K562 (cell line): Measurements from ENCODE around the gene RASIP1. TPM values are rescaled to one million over a fixed set of nuclear protein-coding genes. Genes with fewer than 3 reads are reported as not detected.
A peak's percentile ranks its signal among the peaks of the same experiment; 100 is the strongest.

ENCODE experiments used
- CREM ChIP-seq: IDR thresholded peaks from 2 replicates; pipeline ENCODE4 v1.6.1; 2014; ENCODE audit warnings: antibody characterized with exemption, low read depth
- HIVEP1 ChIP-seq: fragments of 250-450 bp; sonication (Bioruptor Pico); IDR thresholded peaks from 2 replicates; pipeline ENCODE4 v1.4.0; 2020; ENCODE audit warnings: mild to moderate bottlenecking
- HNRNPL ChIP-seq: fragments of 200-400 bp; formaldehyde crosslinking; IDR thresholded peaks from 2 replicates; pipeline ENCODE4 v1.6.1; 2017; ENCODE audit warnings: low read depth, mild to moderate bottlenecking, low read length
- JUND ChIP-seq, 2 experiments: IDR thresholded peaks; 2 replicates in 1 of 2; 3 replicates in 1 of 2; pipeline ENCODE4 v1.6.1; 2011; ENCODE audit warnings: borderline replicate concordance in 2 of 2, low read depth in 2 of 2, low read length in 2 of 2, improper control_type of control experiment in 1 of 2, missing biosample characterization in 1 of 2, missing genetic modification characterization in 1 of 2, missing genetic modification reagents in 1 of 2
- MCM5 ChIP-seq: fragments of 450-650 bp; IDR thresholded peaks from 2 replicates; pipeline ENCODE4 v1.6.1; 2016; ENCODE audit warnings: low read depth
- NR2C1 ChIP-seq, 2 experiments: fragments of 450-650 bp; IDR thresholded peaks; 2 replicates each; pipeline ENCODE4 v1.6.1; 2017; ENCODE audit warnings: mild to moderate bottlenecking in 2 of 2, antibody characterized with exemption in 1 of 2, inconsistent platforms in 1 of 2, missing compliant biosample characterization in 1 of 2, missing genetic modification characterization in 1 of 2
- NUFIP1 ChIP-seq: fragments of 450-650 bp; IDR thresholded peaks from 2 replicates; pipeline ENCODE4 v1.6.1; 2018; ENCODE audit not compliant: partially characterized antibody
- PHF21A ChIP-seq: fragments of 450-650 bp; IDR thresholded peaks from 2 replicates; pipeline ENCODE4 v1.6.1; 2017; ENCODE audit warnings: low read depth, borderline replicate concordance
- POU5F1 ChIP-seq: fragments of 150-350 bp; IDR thresholded peaks from 2 replicates; pipeline ENCODE4 v1.6.1; 2014; ENCODE audit warnings: borderline replicate concordance, low read length, low read depth, mild to moderate bottlenecking; ENCODE audit not compliant: partially characterized antibody
- RBFOX2 ChIP-seq: fragments of 200-400 bp; formaldehyde crosslinking; IDR thresholded peaks from 2 replicates; pipeline ENCODE4 v1.6.1; 2017; ENCODE audit warnings: low read depth, mild to moderate bottlenecking, low read length, moderate library complexity
- SRF ChIP-seq, 2 experiments: fragments of 250-450, 450-650 bp in 1 of 2; sonication (Bioruptor Pico) in 1 of 2; sonication (generic) in 1 of 2; formaldehyde crosslinking; IDR thresholded peaks; 2 replicates each; pipeline versions ENCODE4 v1.5.0 to v1.5.1; 2020 to 2022; ENCODE audit warnings: mild to moderate bottlenecking in 1 of 2, missing genetic modification reagents in 1 of 2
- TFAP4 ChIP-seq: sonication (generic); formaldehyde crosslinking; IDR thresholded peaks from 2 replicates; pipeline ENCODE4 v1.8.0; 2022; ENCODE audit warnings: missing genetic modification reagents, mild to moderate bottlenecking, moderate library complexity, borderline replicate concordance
- ZBTB11 ChIP-seq, 3 experiments: fragments of 200-800 bp in 1 of 3; fragments of 250-450 bp in 1 of 3; fragments of 450-650 bp in 1 of 3; sonication (Bioruptor Pico) in 1 of 3; sonication (Bioruptor generic) in 1 of 3; formaldehyde crosslinking in 1 of 3; IDR thresholded peaks; 2 replicates each; pipeline versions ENCODE4 v1.6.1 to v1.8.0; 2016 to 2022; ENCODE audit warnings: mild to moderate bottlenecking in 2 of 3, missing genetic modification characterization in 2 of 3, missing compliant biosample characterization in 1 of 3, moderate library complexity in 1 of 3
- ZBTB49 ChIP-seq: sonication (generic); formaldehyde crosslinking; IDR thresholded peaks from 2 replicates; pipeline ENCODE4 v1.8.0; 2022; ENCODE audit warnings: missing genetic modification reagents, mild to moderate bottlenecking, borderline replicate concordance
- ZKSCAN8 ChIP-seq: fragments of 200-800 bp; sonication (Bioruptor generic); IDR thresholded peaks from 2 replicates; pipeline ENCODE4 v1.6.1; 2016; ENCODE audit warnings: missing genetic modification characterization, missing compliant biosample characterization
- ZNF143 ChIP-seq: sonication (generic); formaldehyde crosslinking; IDR thresholded peaks from 2 replicates; pipeline ENCODE4 v1.9.0; 2022; ENCODE audit warnings: mild to moderate bottlenecking, missing genetic modification reagents
- ZNF197 ChIP-seq: fragments of 200-800 bp; sonication (Bioruptor generic); IDR thresholded peaks from 2 replicates; pipeline ENCODE4 v1.6.1; 2016; ENCODE audit warnings: low read depth, missing genetic modification characterization, missing compliant biosample characterization
- ZNF644 ChIP-seq: fragments of 200-800 bp; sonication (Bioruptor generic); IDR thresholded peaks from 2 replicates; pipeline ENCODE4 v1.6.1; 2016; ENCODE audit warnings: low read depth, missing genetic modification characterization, missing compliant biosample characterization
- polyA plus RNA-seq, 8 experiments: library from polyadenylated mRNA; depleted of rRNA in 4 of 8; stranded (reverse) in 5 of 8; unstranded in 3 of 8; fragments of >200 nt; fragmentation: Nextera tagmentation in 2 of 8; fragmentation: Illumina TruSeq in 1 of 8; extraction: Ambion mirVana in 2 of 8; extraction: Trizol in 1 of 8; gene quantifications; 2 replicates each; pipeline versions ENCODE4 v1.2.1 to v1.2.3, GENCODE V29; 2011 to 2014; ENCODE audit warnings: inconsistent platforms in 1 of 8, missing spikeins in 1 of 8
- total RNA-seq, 7 experiments: library from RNA; depleted of rRNA in 6 of 7; stranded (reverse); fragments of >200 nt in 6 of 7; fragmentation: Illumina TruSeq in 2 of 7; extraction: Trizol in 2 of 7; gene quantifications; 2 replicates each; pipeline versions ENCODE4 v1.2.1 to v1.2.3, GENCODE V29; 2011 to 2021; ENCODE audit warnings: low replicate concordance in 1 of 7

Gene RASIP1
- total and polyA plus RNA-seq, 9 of the 15 experiments (the other 6 are each of a cell fraction or from before 2014, with no cell fraction given), result 0.20 to 4.7 (median 1.5) TPM

GRCh38 chr19:48745208-48745995, 5.0 kb upstream of the RASIP1 start (continued):
- TF ChIP-seq ZNF143 (CRISPR knock-in tag) (peak; percentile 98), NR2C1 (IDR thresholded peaks at IDR 0.05) (no peak), NR2C1 (tag; IDR thresholded peaks at IDR 0.05) (peak; percentile 49; the same call in 1 of the 2 replicates), JUND (IDR thresholded peaks at IDR 0.05; ENCODE audit: borderline replicate concordance, low read depth, low read length) (peak; percentile 36; the same call in 1 of the 2 replicates), JUND (tag; IDR thresholded peaks at IDR 0.05; ENCODE audit: borderline replicate concordance, low read depth, low read length) (no peak; the same call in 2 of the 3 replicates), ZBTB49 (CRISPR knock-in tag) (no peak), ZNF197 (CRISPR knock-in tag) (peak; percentile 87; the same call in 1 of the 2 replicates), HNRNPL (no peak), PHF21A (no peak), NUFIP1 (no peak), TFAP4 (CRISPR knock-in tag) (peak; percentile 15; the same call in 1 of the 2 replicates), HIVEP1 (CRISPR knock-in tag) (no peak), CREM (peak; percentile 71), SRF (CRISPR knock-in tag; IDR thresholded peaks at IDR 0.05) (no peak), ZKSCAN8 (CRISPR knock-in tag) (no peak), ZNF644 (tag) (peak; percentile 90), MCM5 (no peak), ZBTB11 (CRISPR knock-in tag; IDR thresholded peaks at IDR 0.05) (peak in 1 of 3 experiments; percentile 61; a peak in 2 of 6 replicates), POU5F1 (peak; percentile 30), RBFOX2 (0 out of 2 replicates have a peak, but pooled peaks have one; percentile 29)
